Umbilical cord (tissue), 2 donors: ENCODE data around the gene AVP. TPM values are rescaled to one million over a fixed set of nuclear protein-coding genes. Genes with fewer than 3 reads are reported as not detected.
A peak's percentile ranks its signal among the peaks of the same experiment; 100 is the strongest.
"Not testable (repeated sequence)": the region's sequence is repeated elsewhere in the genome, so short reads cannot be mapped to it uniquely, and the experiment has no call there.

Experiments
- DNase-seq: peaks from one replicate; pipeline ENCODE4 v3.0.0-alpha.2; 2015; ENCODE audit warnings: low spot score
- total RNA-seq: library from RNA; depleted of rRNA; stranded (reverse); fragments of >200 nt; gene quantifications from one replicate; pipeline ENCODE4 v1.2.3, GENCODE V29; 2014; ENCODE audit warnings: low replicate concordance; ENCODE audit not compliant: insufficient read depth

AVP gene, protein sequence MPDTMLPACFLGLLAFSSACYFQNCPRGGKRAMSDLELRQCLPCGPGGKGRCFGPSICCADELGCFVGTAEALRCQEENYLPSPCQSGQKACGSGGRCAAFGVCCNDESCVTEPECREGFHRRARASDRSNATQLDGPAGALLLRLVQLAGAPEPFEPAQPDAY
- not detected for total RNA-seq

- no peak for DNase-seq
Measured at GRCh38 chr20:3084283-3084985, at the start of gene AVP. AVP (minus strand) TSS chr20:3084724; CDS start chr20:3084674, 50 bp downstream.

GRCh38 chr20:3134151-3134550, 49.6 kb upstream of the AVP start:
- DNase-seq = no peak

DNA sequence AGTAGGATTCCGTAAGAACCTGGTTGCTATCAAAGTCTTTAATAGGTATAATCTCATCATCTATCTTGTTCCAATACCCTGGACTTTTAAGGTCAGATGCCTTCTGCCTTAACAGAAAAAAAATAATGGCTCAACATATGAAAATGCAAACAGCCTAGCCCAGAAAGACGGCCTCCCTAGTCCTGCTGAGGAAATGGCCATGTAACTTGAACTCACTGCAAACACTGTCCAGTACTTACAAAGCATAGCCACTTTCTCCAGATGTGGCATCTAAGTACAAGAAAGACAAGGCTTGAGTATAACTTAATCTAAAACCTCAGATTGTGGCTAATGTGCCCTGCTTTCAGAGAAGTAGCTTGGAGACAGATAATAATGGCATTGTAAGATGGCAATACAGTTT, 48.6 kb upstream of the AVP start:
- no peak for DNase-seq

- DNase-seq = no peak
Measured at GRCh38 chr20:3130051-3130600, 45.6 kb upstream of the AVP start.

DNA sequence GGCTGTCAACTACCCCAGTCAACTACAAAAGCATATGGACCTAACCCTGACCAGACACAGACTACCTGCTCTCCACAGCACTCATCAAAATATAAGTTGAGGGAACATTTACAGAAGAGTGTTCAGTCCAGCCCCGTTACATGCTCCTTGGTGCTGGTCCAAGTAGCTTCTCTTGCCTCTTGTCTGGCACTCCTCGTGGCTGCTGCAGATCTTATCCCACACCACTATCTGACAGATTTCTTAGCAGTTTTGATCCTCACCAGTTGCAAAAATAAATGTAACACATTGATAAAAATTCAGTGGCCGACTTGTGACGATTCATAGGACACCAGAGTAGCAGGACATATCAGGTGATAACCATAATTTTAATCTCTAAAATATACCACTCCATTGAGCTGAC, 44.6 kb upstream of the AVP start:
- DNase-seq = no peak

DNA sequence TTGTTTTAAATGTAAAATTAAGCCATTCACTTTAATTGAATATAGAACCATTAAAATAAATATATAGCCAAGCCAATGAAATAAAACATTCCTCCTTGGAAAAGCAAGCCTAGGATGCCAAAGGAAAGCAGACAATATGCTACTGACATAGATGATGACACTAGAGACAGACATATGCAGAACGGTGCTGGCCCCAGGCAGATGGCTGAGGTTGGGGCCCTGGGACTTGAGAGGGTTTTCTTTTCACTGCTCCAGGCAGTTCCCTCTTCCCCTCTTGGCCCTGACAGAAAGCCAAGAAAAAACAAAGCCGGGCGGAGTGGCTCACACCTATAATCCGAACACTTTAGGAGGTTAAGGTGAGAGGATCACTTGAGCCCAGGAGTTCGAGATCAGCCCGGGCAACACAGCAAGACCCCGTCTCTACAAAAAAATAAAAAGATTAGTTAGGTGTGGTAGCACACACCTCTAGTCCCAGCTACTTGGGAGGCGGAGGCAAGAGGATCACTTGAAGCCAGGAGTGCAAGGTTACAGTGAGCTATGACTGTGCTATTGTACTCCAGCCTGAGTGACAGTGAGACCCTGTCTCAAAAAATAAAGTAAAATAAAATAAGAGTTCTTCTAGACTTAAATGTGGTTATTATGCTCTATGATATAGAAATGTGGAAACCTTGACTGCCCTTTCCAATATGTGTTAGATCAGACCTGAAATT, 43.9 kb upstream of the AVP start:
- no peak for DNase-seq

GRCh38 chr20:3126527-3126859, 42.0 kb upstream of the AVP start:
- no peak for DNase-seq

DNA sequence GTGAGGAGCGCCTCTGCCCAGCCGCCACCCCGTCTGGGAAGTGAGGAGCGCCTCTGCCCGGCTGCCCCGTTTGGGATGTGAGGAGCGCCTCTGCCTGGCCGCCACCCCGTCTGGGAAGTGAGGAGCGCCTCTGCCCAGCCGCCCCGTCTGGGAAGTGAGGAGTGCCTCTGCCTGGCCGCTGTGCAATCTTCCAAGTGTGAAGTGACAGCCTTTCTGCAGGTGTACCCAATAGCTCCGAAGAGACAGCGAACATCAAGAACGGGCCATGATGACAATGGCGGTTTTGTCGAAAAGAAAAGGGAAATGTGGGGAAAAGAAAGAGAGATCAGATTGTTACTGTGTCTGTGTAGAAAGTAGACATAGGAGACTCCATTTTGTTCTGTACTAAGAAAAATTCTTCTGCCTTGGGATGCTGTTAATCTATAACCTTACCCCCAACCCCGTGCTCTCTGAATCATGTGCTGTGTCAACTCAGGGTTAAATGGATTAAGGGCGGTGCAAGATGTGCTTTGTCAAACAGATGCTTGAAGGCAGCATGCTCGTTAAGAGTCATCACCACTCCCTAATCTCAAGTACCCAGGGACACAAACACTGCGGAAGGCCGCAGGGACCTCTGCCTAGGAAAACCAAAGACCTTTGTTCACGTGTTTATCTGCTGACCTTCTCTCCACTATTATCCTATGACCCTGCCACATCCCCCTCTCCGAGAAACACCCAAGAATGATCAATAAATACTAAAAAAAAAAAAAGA, 41.4 kb upstream of the AVP start:
- not testable (repeated sequence) for DNase-seq

GRCh38 chr20:3124773-3125560, 40.4 kb upstream of the AVP start:
- not testable (repeated sequence) for DNase-seq

GRCh38 chr20:3124163-3124562, 39.6 kb upstream of the AVP start:
- DNase-seq = not testable (repeated sequence)

DNA sequence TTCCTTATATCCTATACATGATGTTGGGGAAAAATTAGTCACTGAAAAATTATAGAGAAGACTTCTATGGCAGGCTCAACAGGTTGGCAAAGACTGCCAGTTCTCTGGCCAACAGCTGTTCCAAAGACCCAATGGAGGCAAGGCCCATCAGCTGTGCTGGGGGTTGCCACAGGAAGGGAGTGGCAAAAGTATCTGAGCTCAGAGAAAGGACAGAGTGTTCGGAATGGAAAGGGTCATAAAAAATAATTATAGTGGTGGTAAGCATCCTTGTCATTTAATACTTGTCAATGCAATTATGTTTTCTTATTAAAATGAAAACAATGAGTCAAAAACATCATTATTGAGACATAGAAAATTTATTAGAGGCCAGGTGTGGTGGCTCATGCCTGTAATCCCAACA, 39.0 kb upstream of the AVP start:
- no peak for DNase-seq

GRCh38 chr20:3121955-3122610, 37.6 kb upstream of the AVP start:
- DNase-seq = no peak

DNA sequence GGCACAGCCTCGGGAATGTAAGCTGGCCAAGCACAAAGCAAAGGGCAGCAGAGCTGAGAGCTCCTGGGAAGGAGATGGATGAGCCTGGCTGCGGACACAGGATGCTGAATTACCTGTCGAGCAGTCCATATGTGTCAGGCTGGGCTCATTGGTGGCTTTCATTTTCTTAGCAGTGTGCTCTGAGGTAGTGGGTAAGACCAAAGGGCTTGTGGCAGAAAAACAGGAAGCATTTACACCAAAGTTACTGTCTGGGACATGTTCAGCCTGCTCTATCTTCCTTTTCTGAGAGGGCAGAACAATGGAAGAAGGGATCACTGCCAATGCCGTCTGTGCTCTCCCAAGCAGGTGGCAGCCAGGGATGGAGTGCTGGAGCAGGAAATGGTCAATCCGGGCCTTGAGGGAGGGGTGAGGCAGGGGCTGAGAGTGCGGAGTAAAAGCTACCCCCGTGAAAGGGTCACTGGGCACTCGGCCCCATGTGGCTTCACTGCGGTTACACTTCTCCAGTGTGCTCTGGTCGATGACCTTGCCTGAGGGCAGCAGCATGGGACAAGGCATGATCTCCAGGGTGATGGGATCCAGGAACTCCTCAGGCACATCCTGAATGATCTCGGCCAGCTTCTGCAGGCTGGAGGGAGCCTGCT, 36.9 kb upstream of the AVP start:
- no peak for DNase-seq

- no peak for DNase-seq
Measured at GRCh38 chr20:3119044-3119443, 34.5 kb upstream of the AVP start.

- DNase-seq = peak; percentile 53
Measured at GRCh38 chr20:3117839-3118379, 33.4 kb upstream of the AVP start.

DNA sequence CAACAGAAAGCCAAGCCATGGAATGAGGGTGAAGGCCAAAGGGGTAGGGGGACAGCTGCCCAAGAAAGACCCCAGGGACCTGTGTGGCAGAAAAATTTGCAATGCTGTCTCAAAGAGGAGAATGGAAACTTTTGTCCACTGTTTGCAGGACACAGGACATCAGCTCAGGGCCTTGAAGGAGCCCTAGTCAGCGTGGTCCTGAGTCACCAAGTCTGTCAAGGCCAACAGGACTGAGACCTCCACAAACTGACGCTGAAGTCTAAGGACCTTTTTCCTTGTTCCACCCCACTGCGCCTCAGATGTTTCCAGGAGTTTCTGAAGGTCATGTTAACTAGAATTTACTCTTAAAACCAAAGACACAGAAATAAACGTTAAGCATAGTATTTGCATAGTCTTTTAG, 31.8 kb upstream of the AVP start:
- DNase-seq = no peak

GRCh38 chr20:3115190-3116107, 30.9 kb upstream of the AVP start:
- DNase-seq = peak; percentile 57

- DNase-seq = no peak
Measured at GRCh38 chr20:3111995-3112394, 27.5 kb upstream of the AVP start.

DNA sequence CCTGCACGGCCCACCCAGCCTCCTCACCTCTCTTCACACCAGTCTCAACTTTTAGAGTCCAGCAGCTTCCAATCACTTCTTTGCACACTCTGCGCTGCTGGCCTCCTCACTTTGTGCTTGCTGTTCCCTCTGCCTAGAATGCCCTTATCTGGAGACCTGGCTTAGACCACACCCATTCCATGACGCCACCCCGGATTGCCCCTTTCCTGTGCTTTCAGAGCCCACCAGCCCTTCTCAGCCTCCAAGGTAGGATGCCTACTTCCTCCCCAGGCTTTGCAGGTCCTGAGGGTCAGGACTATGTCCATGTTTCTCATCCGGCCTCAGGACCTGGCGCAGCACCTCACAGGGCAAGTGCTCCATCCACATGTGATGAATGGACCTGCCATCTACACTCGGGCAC, 27.0 kb upstream of the AVP start:
- no peak for DNase-seq
